Uterus (tissue), 4 donors: ENCODE results near the gene SLFN12L. TPM values are rescaled to one million over a fixed set of nuclear protein-coding genes. Genes with fewer than 3 reads are reported as not detected.
"Not testable (repeated sequence)": the region's sequence is repeated elsewhere in the genome, so short reads cannot be mapped to it uniquely, and the experiment has no call there.

Experiments used
- DNase-seq, 2 donors: peaks; one replicate each; pipeline ENCODE4 v3.0.0-alpha.2; 2019 to 2020
- H3K27ac ChIP-seq, 2 donors: fragments of 200-600 bp; sonication (generic); 1 replicate in 1 of 2; 2 replicates in 1 of 2; pipeline ENCODE4 v1.5.1; 2016 to 2018
- H3K27me3 ChIP-seq, 2 donors: fragments of 200-600 bp; sonication (generic); one replicate each; pipeline ENCODE4 v1.5.1; 2018 to 2019; ENCODE audit warnings: control low read depth in 1 of 2
- H3K36me3 ChIP-seq, 2 donors: fragments of 200-600 bp; sonication (generic); one replicate each; pipeline ENCODE4 v1.5.1; 2019; ENCODE audit warnings: control low read depth in 1 of 2
- H3K4me1 ChIP-seq, 2 donors: fragments of 200-600 bp; sonication (generic); one replicate each; pipeline ENCODE4 v1.5.1; 2018 to 2019; ENCODE audit warnings: control low read depth in 1 of 2
- H3K4me3 ChIP-seq, 2 donors: fragments of 200-600 bp; sonication (generic); 1 replicate in 1 of 2; 2 replicates in 1 of 2; pipeline ENCODE4 v1.5.1; 2018 to 2019; ENCODE audit warnings: mild to moderate bottlenecking in 1 of 2
- H3K9me3 ChIP-seq, 2 donors: fragments of 200-600 bp; sonication (generic); one replicate each; pipeline ENCODE4 v1.5.1; 2019; ENCODE audit warnings: control low read depth in 1 of 2
- CTCF ChIP-seq, 4 experiments: fragments of 200-600 bp in 2 of 4; fragments of 450-650 bp in 2 of 4; sonication (generic) in 2 of 4; IDR thresholded peaks; one replicate each; pipeline ENCODE4 v1.5.1; 2016 to 2019; ENCODE audit warnings: antibody characterized with exemption in 4 of 4, mild to moderate bottlenecking in 2 of 4, moderate library complexity in 1 of 4
- POLR2A ChIP-seq, 2 donors: fragments of 450-650 bp; IDR thresholded peaks; one replicate each; pipeline ENCODE4 v1.6.1; 2016; ENCODE audit warnings: antibody characterized with exemption in 2 of 2, mild to moderate bottlenecking in 1 of 2, moderate library complexity in 1 of 2
- intact Hi-C: fragments of 100-400 bp; cut with DNase I; formaldehyde crosslinking; loops from one replicate; pipeline ENCODE4 v1.15.1; 2023; ENCODE audit warnings: low total_unique reads
- total RNA-seq, 4 donors: library from RNA; depleted of rRNA in 3 of 4; stranded (reverse); fragments of >200 nt in 3 of 4; gene quantifications; one replicate each; pipeline versions ENCODE4 v1.1.0 to v1.2.4, GENCODE V29; 2014 to 2023
- donor health status: DM: yes; HTN: yes; CAD: no.

SLFN12L gene
- total RNA-seq, 4 donors from 2014 or later = 0.55 to 2.8 (median 1.4) TPM

GRCh38 chr17:35531160-35531559 is 6.3 kb downstream of the SLFN12L start:
- DNase-seq = no peak

GRCh38 chr17:35529866-35530265 is 7.6 kb downstream of the SLFN12L start:
- DNase-seq = no peak
- Histone ChIP-seq H3K27ac (no peak overlapping the region), H3K4me1 (no peaks in the 10 kb centered on the region), H3K4me3 (no peak overlapping the region), H3K27me3 (no peaks in the 10 kb centered on the region), H3K36me3 (no peaks in the 10 kb centered on the region), H3K9me3 (no peaks in the 10 kb centered on the region)
- no peak for TF ChIP-seq CTCF (IDR thresholded peaks at IDR 0.05)
- TF ChIP-seq POLR2A (IDR thresholded peaks at IDR 0.05) = no peak
- intact Hi-C loops = no loop called here

More at GRCh38 chr17:35531160-35531559, 6.3 kb downstream of the SLFN12L start:
- Histone ChIP-seq H3K36me3 (no peaks in the 10 kb centered on the region), H3K9me3 (no peaks in the 10 kb centered on the region), H3K27me3 (no peaks in the 10 kb centered on the region), H3K4me1 (no peaks in the 10 kb centered on the region), H3K4me3 (no peak overlapping the region), H3K27ac (no peak overlapping the region)
- intact Hi-C loops = no loop called here
- TF ChIP-seq CTCF (IDR thresholded peaks at IDR 0.05) (no peak), POLR2A (IDR thresholded peaks at IDR 0.05) (no peak)

- H3K4me3 ChIP-seq, H3K36me3 ChIP-seq, intact Hi-C loops, DNase-seq, H3K9me3 ChIP-seq, H3K27me3 ChIP-seq, H3K27ac ChIP-seq, H3K4me1 ChIP-seq: not testable (repeated sequence)
These were observed 8.2 kb downstream of the SLFN12L start for GRCh38 chr17:35529326-35529725.

GRCh38 chr17:35523296-35523695 is 14.2 kb downstream of the SLFN12L start:
- DNase-seq = no peak
- no peak overlapping the region for H3K27ac ChIP-seq
- no peaks in the 10 kb centered on the region for H3K36me3 ChIP-seq
- H3K4me1 ChIP-seq = no peaks in the 10 kb centered on the region
- intact Hi-C loops = no loop called here
- H3K9me3 ChIP-seq = no peaks in the 10 kb centered on the region
- no peak overlapping the region for H3K4me3 ChIP-seq
- H3K27me3 ChIP-seq = no peaks in the 10 kb centered on the region
- TF ChIP-seq CTCF (IDR thresholded peaks at IDR 0.05) (no peak), POLR2A (IDR thresholded peaks at IDR 0.05) (no peak)

GRCh38 chr17:35521654-35522256 is 15.7 kb downstream of the SLFN12L start:
- H3K4me1 ChIP-seq, DNase-seq, H3K9me3 ChIP-seq, H3K27ac ChIP-seq, intact Hi-C loops, H3K27me3 ChIP-seq, H3K36me3 ChIP-seq, H3K4me3 ChIP-seq: not testable (repeated sequence)

- Histone ChIP-seq H3K36me3 (no peaks in the 10 kb centered on the region), H3K27ac (no peak overlapping the region), H3K4me3 (no peak overlapping the region), H3K27me3 (no peaks in the 10 kb centered on the region), H3K9me3 (no peaks in the 10 kb centered on the region), H3K4me1 (no peaks in the 10 kb centered on the region)
- DNase-seq = no peak
- intact Hi-C loops = no loop called here
- TF ChIP-seq POLR2A (IDR thresholded peaks at IDR 0.05) (no peak), CTCF (IDR thresholded peaks at IDR 0.05) (no peak)
These were observed 16.3 kb downstream of the SLFN12L start for GRCh38 chr17:35521150-35521549.
